22Rv1 (cell line): Measurements from ENCODE around the gene UBE2E2.

ENCODE experiments used
- CTCF ChIP-seq: fragments of 450-650 bp; IDR thresholded peaks from 2 replicates; pipeline ENCODE4 v1.5.1; 2017; ENCODE audit warnings: mild to moderate bottlenecking
- ZFX ChIP-seq: fragments of 450-650 bp; IDR thresholded peaks from 2 replicates; pipeline ENCODE4 v1.6.1; 2017; ENCODE audit warnings: antibody characterized with exemption, borderline replicate concordance

- TF ChIP-seq CTCF (no peak), ZFX (no peak)
Observed at GRCh38 chr3:23342343-23342742, 139.2 kb downstream of the UBE2E2 start.
